ENCODE data around the gene PDCD5. TPM values are rescaled to one million over a fixed set of nuclear protein-coding genes. Genes with fewer than 3 reads are reported as not detected.
"Not testable (repeated sequence)": the region's sequence is repeated elsewhere in the genome, so short reads cannot be mapped to it uniquely, and the experiment has no call there.

Gene PDCD5
- polyA plus RNA-seq, 3 donors = 41.4 to 84.5 (median 79.9) TPM

DNA sequence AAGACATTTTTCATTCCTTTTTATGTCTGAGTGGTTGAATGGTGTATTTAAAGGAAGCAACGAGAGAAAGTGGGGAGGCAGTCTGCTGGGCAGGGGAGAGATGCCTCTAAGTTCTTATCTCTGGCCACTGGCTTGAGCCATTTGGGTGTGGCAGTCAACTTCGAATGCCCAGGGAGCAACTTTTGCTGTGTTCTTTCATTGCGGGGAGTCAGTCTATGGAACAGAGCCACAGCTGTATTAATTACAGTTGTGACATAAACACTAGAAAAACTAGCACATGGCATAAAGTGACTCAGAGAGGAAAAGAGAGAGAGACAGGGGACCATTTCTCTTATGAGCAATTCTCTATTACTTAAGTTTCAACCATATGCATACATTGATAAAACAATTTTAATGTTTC lies 40.4 kb upstream of the PDCD5 start:
- H3K9ac ChIP-seq (ENCODE audit: insufficient read depth, low read length, poor library complexity, severe bottlenecking) = no peak overlapping the region
- H3K79me2 ChIP-seq (ENCODE audit: insufficient read depth, low read length) = no peaks in the 10 kb centered on the region
- no peak overlapping the region for H3K27ac Mint-ChIP-seq
- TF ChIP-seq, protein P1, sequence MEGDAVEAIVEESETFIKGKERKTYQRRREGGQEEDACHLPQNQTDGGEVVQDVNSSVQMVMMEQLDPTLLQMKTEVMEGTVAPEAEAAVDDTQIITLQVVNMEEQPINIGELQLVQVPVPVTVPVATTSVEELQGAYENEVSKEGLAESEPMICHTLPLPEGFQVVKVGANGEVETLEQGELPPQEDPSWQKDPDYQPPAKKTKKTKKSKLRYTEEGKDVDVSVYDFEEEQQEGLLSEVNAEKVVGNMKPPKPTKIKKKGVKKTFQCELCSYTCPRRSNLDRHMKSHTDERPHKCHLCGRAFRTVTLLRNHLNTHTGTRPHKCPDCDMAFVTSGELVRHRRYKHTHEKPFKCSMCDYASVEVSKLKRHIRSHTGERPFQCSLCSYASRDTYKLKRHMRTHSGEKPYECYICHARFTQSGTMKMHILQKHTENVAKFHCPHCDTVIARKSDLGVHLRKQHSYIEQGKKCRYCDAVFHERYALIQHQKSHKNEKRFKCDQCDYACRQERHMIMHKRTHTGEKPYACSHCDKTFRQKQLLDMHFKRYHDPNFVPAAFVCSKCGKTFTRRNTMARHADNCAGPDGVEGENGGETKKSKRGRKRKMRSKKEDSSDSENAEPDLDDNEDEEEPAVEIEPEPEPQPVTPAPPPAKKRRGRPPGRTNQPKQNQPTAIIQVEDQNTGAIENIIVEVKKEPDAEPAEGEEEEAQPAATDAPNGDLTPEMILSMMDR (IDR thresholded peaks at IDR 0.05) = no peak
- H4K20me1 ChIP-seq (ENCODE audit: insufficient read depth, low read length) = no peaks in the 10 kb centered on the region
- H3K4me1 Mint-ChIP-seq = no peaks in the 10 kb centered on the region
- no peak overlapping the region for H3K4me2 ChIP-seq (replicated peaks; ENCODE audit: extremely low read depth, low read length, poor library complexity, severe bottlenecking)
- peaks cover 6 to 23% (median 15%) of the 10 kb centered on the region in 7 donors for H3K9me3 Mint-ChIP-seq
- no peaks in the 10 kb centered on the region for H3K36me3 ChIP-seq (replicated peaks in 1 of 2; ENCODE audit: control insufficient read depth in 1 of 2, insufficient read depth in 2 of 2, low read length in 2 of 2)
- no peaks in the 10 kb centered on the region for H3K27me3 ChIP-seq (ENCODE audit: control insufficient read depth in 2 of 2, insufficient read depth in 2 of 2, low read length in 2 of 2)
- H2AFZ ChIP-seq (ENCODE audit: insufficient read depth, low read depth, low read length, poor library complexity, severe bottlenecking) = no peak overlapping the region
- no peak overlapping the region for H3K27ac ChIP-seq (ENCODE audit: low read depth in 1 of 2, low read length in 2 of 2)
- 72% methylated on average over 2 of the region's 3 CpGs for WGBS (ENCODE audit: insufficient coverage)
- H3K4me1 ChIP-seq (ENCODE audit: control insufficient read depth in 1 of 2, insufficient read depth in 2 of 2, low read length in 2 of 2) = no peaks in the 10 kb centered on the region
- H3K36me3 Mint-ChIP-seq = no peaks in the 10 kb centered on the region
- no peak overlapping the region for H3K4me3 ChIP-seq (replicated peaks in 1 of 3; ENCODE audit: low read depth in 2 of 3, low read length in 3 of 3)
- DNase-seq = no peak
- H3K4me3 Mint-ChIP-seq = no peak overlapping the region
- intact Hi-C loops (cut with micrococcal nuclease) = no loop called here
- H3K9me3 ChIP-seq (replicated peaks in 1 of 2; ENCODE audit: control insufficient read depth in 1 of 2, insufficient read depth in 1 of 2, low read length in 2 of 2) = no peaks in the 10 kb centered on the region
- H3K27me3 Mint-ChIP-seq (ENCODE audit: low read depth in 3 of 3) = peaks cover 7 to 14% (median 12%) of the 10 kb centered on the region in 3 donors

DNA sequence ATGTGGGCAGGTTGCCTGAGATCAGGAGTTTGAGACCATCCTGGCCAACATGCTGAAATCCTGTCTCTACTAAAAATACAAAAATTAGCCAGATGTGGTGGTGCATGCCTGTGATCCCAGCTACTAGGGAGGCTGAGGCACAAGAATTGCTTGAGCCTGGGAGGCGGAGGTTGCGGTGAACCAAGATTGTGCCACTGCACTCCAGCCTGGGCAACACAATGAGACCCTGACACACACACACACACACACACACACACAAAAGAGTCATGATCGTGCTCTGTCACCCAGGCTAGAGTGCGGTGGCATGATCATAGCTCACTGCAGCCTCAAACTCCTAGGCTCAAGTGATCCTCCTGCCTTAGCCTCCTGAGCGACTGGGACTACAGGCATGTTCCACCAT lies 39.6 kb upstream of the PDCD5 start:
- H3K9ac ChIP-seq (ENCODE audit: insufficient read depth, low read length, poor library complexity, severe bottlenecking); H3K4me2 ChIP-seq (replicated peaks; ENCODE audit: extremely low read depth, low read length, poor library complexity, severe bottlenecking); H3K79me2 ChIP-seq (ENCODE audit: insufficient read depth, low read length); H3K27ac ChIP-seq (ENCODE audit: low read depth in 1 of 2, low read length in 2 of 2); H3K36me3 ChIP-seq (replicated peaks in 1 of 2; ENCODE audit: control insufficient read depth in 1 of 2, insufficient read depth in 2 of 2, low read length in 2 of 2); H3K4me3 ChIP-seq (replicated peaks in 1 of 3; ENCODE audit: low read depth in 2 of 3, low read length in 3 of 3); H3K4me3 Mint-ChIP-seq; H3K4me1 Mint-ChIP-seq; DNase-seq; H2AFZ ChIP-seq (ENCODE audit: insufficient read depth, low read depth, low read length, poor library complexity, severe bottlenecking); H3K27me3 ChIP-seq (ENCODE audit: control insufficient read depth in 2 of 2, insufficient read depth in 2 of 2, low read length in 2 of 2); H3K9me3 ChIP-seq (replicated peaks in 1 of 2; ENCODE audit: control insufficient read depth in 1 of 2, insufficient read depth in 1 of 2, low read length in 2 of 2); H4K20me1 ChIP-seq (ENCODE audit: insufficient read depth, low read length); H3K4me1 ChIP-seq (ENCODE audit: control insufficient read depth in 1 of 2, insufficient read depth in 2 of 2, low read length in 2 of 2); H3K36me3 Mint-ChIP-seq; H3K27ac Mint-ChIP-seq; intact Hi-C loops (cut with micrococcal nuclease): not testable (repeated sequence)
- no CpG with 5 or more reads among the region's 5 CpGs for WGBS (ENCODE audit: insufficient coverage)
- peaks cover 4 to 19% (median 11%) of the 10 kb centered on the region in 7 donors for H3K9me3 Mint-ChIP-seq
- H3K27me3 Mint-ChIP-seq (ENCODE audit: low read depth in 3 of 3) = peaks cover 6 to 16% (median 11%) of the 10 kb centered on the region in 3 donors

Measured in CD14-positive monocyte (primary cell).